ENCODE measurements around the gene RHEX.

The RHEX gene

DNA sequence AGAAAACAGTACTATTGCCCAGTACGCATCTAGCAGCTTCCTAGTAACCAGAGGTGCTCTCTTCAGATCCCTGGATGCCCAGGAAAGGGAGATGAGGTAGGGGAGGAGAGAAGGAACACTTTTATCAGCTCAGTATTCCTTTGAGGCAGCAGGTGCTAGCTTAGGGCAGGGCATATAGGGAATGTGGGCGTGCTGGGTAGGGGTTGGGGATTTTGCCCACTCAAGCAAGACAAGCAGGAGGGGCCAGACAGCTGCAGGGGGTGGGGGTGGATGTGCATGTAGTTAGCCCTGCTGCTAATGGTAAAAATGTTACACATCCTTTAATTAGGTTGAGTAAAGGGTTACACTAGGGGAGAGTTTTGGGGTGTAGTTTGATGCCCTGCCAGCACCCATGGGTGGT lies 82.3 kb downstream of the RHEX start:
- in situ Hi-C loops (cut with HindIII; ENCODE audit: low sequenced_read_pairs), result no loop called here
- no peak overlapping the region for H3K4me3 ChIP-seq (ENCODE audit: low read depth, low read length)
- no peak for DNase-seq (ENCODE audit: low read depth)
- TF ChIP-seq, protein P1, sequence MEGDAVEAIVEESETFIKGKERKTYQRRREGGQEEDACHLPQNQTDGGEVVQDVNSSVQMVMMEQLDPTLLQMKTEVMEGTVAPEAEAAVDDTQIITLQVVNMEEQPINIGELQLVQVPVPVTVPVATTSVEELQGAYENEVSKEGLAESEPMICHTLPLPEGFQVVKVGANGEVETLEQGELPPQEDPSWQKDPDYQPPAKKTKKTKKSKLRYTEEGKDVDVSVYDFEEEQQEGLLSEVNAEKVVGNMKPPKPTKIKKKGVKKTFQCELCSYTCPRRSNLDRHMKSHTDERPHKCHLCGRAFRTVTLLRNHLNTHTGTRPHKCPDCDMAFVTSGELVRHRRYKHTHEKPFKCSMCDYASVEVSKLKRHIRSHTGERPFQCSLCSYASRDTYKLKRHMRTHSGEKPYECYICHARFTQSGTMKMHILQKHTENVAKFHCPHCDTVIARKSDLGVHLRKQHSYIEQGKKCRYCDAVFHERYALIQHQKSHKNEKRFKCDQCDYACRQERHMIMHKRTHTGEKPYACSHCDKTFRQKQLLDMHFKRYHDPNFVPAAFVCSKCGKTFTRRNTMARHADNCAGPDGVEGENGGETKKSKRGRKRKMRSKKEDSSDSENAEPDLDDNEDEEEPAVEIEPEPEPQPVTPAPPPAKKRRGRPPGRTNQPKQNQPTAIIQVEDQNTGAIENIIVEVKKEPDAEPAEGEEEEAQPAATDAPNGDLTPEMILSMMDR (IDR thresholded peaks at IDR 0.05; ENCODE audit: low read depth, low read length, missing control alignments), result no peak

DNA sequence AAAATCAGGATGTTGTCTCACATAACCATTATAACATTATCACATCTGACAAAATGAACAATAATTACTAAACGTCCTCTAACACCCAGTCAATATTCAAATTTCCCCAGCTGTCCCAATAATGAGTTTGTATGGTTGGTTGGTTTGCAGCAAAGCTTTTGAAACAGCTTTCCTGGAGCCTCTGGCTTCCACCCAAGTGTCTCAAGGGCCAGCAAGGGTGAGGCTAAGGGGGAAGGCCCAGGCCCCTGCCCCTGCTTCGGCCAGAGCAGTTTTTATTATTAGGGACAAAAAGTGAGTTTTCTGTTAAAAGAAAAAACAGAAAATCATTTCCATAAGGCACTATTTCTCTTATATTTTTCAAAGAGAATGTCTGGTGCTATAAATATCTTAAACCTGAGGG lies 83.3 kb downstream of the RHEX start:
- no peak overlapping the region for H3K4me3 ChIP-seq (ENCODE audit: low read depth, low read length)
- no peak for DNase-seq (ENCODE audit: low read depth)
- in situ Hi-C loops (cut with HindIII; ENCODE audit: low sequenced_read_pairs), result no loop called here
- TF ChIP-seq, protein P1 (IDR thresholded peaks at IDR 0.05; ENCODE audit: low read depth, low read length, missing control alignments), result no peak

DNA sequence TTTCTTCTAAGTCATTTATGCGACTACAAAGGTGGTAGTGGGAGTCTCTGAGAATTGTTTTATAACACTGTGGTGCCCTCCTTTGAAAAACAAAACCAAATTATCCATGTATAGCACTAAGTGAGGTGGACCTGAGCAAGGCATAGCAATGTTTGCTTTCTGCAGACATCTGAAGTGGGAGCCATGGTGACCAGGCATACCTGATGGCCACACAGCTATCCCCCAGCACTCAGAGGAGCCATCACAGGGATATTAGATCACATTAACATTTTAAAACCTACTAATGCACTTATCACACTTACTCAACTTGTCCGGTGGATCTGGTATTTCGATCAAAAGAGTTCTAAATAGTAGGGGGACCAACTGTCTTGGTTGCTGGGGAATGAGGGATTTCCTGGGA lies 89.0 kb downstream of the RHEX start:
- no peak for DNase-seq (ENCODE audit: low read depth)
- in situ Hi-C loops (cut with HindIII; ENCODE audit: low sequenced_read_pairs), result no loop called here
- H3K4me3 ChIP-seq (ENCODE audit: low read depth, low read length), result no peak overlapping the region
- TF ChIP-seq, protein P1 (IDR thresholded peaks at IDR 0.05; ENCODE audit: low read depth, low read length, missing control alignments), result no peak

DNA sequence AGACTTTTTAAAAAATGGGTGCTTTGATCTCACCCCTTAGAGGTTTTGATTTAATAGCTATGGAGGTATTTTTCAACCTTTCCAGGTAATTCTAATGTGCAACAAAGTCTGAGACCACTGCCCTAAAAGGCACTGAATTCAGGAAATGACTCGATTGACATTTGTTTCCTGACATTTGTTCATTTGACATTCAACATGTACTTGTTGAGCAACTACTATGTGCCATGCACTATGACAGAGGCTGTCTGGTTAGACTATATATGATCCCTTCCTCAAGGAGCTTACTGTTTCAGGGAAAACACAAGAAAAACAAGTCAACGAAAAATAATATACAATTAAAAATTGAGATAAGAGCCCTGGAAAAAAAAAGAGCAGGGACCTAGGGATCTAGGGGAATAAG lies 89.8 kb downstream of the RHEX start:
- no peak for DNase-seq (ENCODE audit: low read depth)
- TF ChIP-seq, protein P1 (IDR thresholded peaks at IDR 0.05; ENCODE audit: low read depth, low read length, missing control alignments), result no peak
- in situ Hi-C loops (cut with HindIII; ENCODE audit: low sequenced_read_pairs), result no loop called here
- no peak overlapping the region for H3K4me3 ChIP-seq (ENCODE audit: low read depth, low read length)

DNA sequence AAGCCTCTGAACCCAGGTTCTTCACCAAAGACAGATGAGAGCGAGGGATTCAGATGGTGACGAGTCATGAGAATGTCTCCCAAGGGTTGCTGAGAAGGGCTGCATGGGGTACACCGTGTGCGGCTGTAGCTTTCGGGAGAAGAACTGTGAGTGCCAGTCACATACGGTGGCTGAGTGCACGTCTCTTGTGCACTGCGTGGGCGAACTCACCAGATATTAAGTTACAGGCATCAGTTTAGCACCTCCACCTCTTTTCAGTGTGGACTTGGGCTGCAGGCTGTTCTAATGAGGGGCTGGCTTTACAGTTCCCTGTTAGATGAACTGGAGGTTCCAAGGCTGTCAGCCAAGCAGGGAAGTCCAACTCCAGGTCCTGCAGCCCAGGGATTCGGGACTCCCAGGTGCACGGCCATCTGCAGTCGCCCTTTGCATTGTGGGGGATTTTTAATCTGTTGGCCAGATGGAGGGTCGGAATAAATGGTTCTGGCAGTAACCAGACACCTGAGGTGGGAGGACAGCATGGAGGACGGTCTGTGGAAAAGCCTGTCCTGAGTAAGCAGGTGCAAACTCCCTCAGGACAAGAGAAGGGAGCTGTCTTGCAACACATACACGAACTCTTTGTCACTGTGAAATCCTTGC lies 90.7 kb downstream of the RHEX start:
- H3K4me3 ChIP-seq (ENCODE audit: low read depth, low read length), result no peak overlapping the region
- TF ChIP-seq, protein P1 (IDR thresholded peaks at IDR 0.05; ENCODE audit: low read depth, low read length, missing control alignments), result no peak
- in situ Hi-C loops (cut with HindIII; ENCODE audit: low sequenced_read_pairs), result no loop called here
- no peak for DNase-seq (ENCODE audit: low read depth)

DNA sequence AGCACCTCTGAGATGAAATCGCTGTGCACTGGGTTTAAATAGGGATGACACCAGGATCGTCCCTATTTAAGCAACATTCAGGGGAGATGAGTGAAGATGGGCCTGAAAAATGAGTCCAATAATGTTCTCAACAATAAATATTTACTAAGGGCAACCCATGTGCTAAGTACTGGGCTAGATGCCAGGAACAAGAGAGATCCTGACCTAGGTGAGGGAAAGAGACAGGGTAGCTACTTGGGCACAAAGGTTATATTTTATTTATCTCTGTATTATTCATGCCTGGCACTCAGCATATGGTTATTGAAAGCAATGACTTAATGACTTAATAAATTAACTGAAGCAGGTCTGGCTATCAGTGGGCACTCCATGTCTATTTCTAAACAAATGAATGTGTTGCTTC lies 91.6 kb downstream of the RHEX start:
- no peak overlapping the region for H3K4me3 ChIP-seq (ENCODE audit: low read depth, low read length)
- TF ChIP-seq, protein P1 (IDR thresholded peaks at IDR 0.05; ENCODE audit: low read depth, low read length, missing control alignments), result no peak
- in situ Hi-C loops (cut with HindIII; ENCODE audit: low sequenced_read_pairs), result no loop called here
- no peak for DNase-seq (ENCODE audit: low read depth)

Data from astrocyte of the cerebellum (primary cell).